H1 (cell line): ENCODE data around the gene PLXND1. TPM values are rescaled to one million over a fixed set of nuclear protein-coding genes. Genes with fewer than 3 reads are reported as not detected.

Source experiments
- CHD7 ChIP-seq: fragments of 300-600 bp; sonication (generic); IDR thresholded peaks from 2 replicates; pipeline ENCODE4 v1.7.1; 2012; ENCODE audit warnings: low read length, moderate library complexity, mild to moderate bottlenecking, inconsistent platforms; ENCODE audit not compliant: insufficient replicate concordance
- polyA plus RNA-seq, 7 experiments: library from polyadenylated mRNA; depleted of rRNA in 3 of 7; stranded (reverse) in 5 of 7; unstranded in 2 of 7; fragments of >200 nt in 5 of 7; fragments of 200-250 nt in 2 of 7; gene quantifications; 1 replicate in 5 of 7; 2 replicates in 1 of 7; 4 replicates in 1 of 7; pipeline versions ENCODE4 v1.2.1 to v1.2.3, GENCODE V29; 2011 to 2013; ENCODE audit warnings: missing spikeins in 2 of 7, mixed read lengths in 2 of 7
- total RNA-seq: library from RNA; stranded (reverse); fragmentation: NEBNext Ultra II Directional; extraction: Animal tissue kit (Norgen Biotek cat#: 25700); gene quantifications from 2 replicates; pipeline ENCODE4 v1.2.1, GENCODE V29; 2021

The PLXND1 gene
- total and polyA plus RNA-seq, 2 of the 8 experiments (the other 6 are each of a cell fraction or from before 2014, with no cell fraction given), result 17.7 to 66.4 TPM

GRCh38 chr3:129525341-129525968 is 81.0 kb downstream of the PLXND1 start (continued):
- no peak for TF ChIP-seq CHD7
